IMR-90 (cell line): Measurements from ENCODE around the gene NRF1. TPM values are rescaled to one million over a fixed set of nuclear protein-coding genes. Genes with fewer than 3 reads are reported as not detected.

ENCODE experiments used
- ATAC-seq: fragments of 200-7000 bp; cut with Tn5 transposase; 2 replicates; pipeline ENCODE4 v1.9.1; 2020; ENCODE audit warnings: low read depth, mild to moderate bottlenecking, moderate library complexity
- BruUV-seq: library from RNA; stranded (reverse); fragments of 400-500 nt; replicated peaks from 2 replicates; lab custom pipeline; 2021; lab: Mats Ljungman, UMichigan
- CTCF ChIA-PET: fragments of 300-600 bp; formaldehyde crosslinking; extraction: SDS; loops from one replicate; lab custom pipeline; 2021; ENCODE audit warnings: antibody characterized with exemption; lab: Yijun Ruan, JAX
- POLR2A ChIA-PET: fragments of 300-600 bp; sonication (Branson Sonifier 250); formaldehyde crosslinking; loops from one replicate; lab custom pipeline; 2022; ENCODE audit warnings: antibody characterized with exemption; ENCODE audit not compliant: unreplicated experiment; lab: Charles Lee
- DNase-seq: peaks from one replicate; pipeline ENCODE4 v3.0.0; 2013
- H2AFZ ChIP-seq: replicated peaks from 2 replicates; pipeline ENCODE3; 2013; ENCODE audit warnings: low read length, mild to moderate bottlenecking; ENCODE audit not compliant: poor library complexity
- H2AK5ac ChIP-seq: 2 replicates; pipeline ENCODE4 v1.6.1; 2013; ENCODE audit warnings: low read depth, low read length, inconsistent platforms
- H2AK9ac ChIP-seq: replicated peaks from 2 replicates; pipeline ENCODE3; 2013; ENCODE audit warnings: mild to moderate bottlenecking, low read depth, low read length, moderate library complexity; ENCODE audit not compliant: poor library complexity
- H2BK120ac ChIP-seq: 2 replicates; pipeline ENCODE4 v1.6.1; 2013; ENCODE audit warnings: low read depth, low read length, inconsistent platforms
- H2BK15ac ChIP-seq: 3 replicates; pipeline ENCODE4 v1.6.1; 2013; ENCODE audit warnings: low read depth, low read length, inconsistent platforms
- H2BK20ac ChIP-seq: 2 replicates; pipeline ENCODE4 v1.6.1; 2013; ENCODE audit warnings: low read depth, mild to moderate bottlenecking, inconsistent platforms, low read length, moderate library complexity
- H2BK5ac ChIP-seq: 2 replicates; pipeline ENCODE4 v1.6.1; 2013; ENCODE audit warnings: mild to moderate bottlenecking, low read depth, low read length, inconsistent platforms; ENCODE audit not compliant: poor library complexity, severe bottlenecking
- H3K14ac ChIP-seq: replicated peaks from 2 replicates; pipeline ENCODE4 v1.6.1; 2013; ENCODE audit warnings: low read depth, low read length, inconsistent platforms
- H3K18ac ChIP-seq: 2 replicates; pipeline ENCODE4 v1.6.1; 2013; ENCODE audit warnings: low read depth, low read length, control low read depth
- H3K23ac ChIP-seq: 2 replicates; pipeline ENCODE4 v1.6.1; 2013; ENCODE audit warnings: low read depth, low read length, inconsistent platforms
- H3K27ac ChIP-seq: 2 replicates; pipeline ENCODE4 v1.5.1; 2013; ENCODE audit warnings: mild to moderate bottlenecking, control low read depth, low read length; ENCODE audit not compliant: insufficient read depth
- H3K27me3 ChIP-seq: 2 replicates; pipeline ENCODE4 v1.6.1; 2013; ENCODE audit warnings: low read length; ENCODE audit not compliant: control insufficient read depth, insufficient read depth
- H3K36me3 ChIP-seq: 2 replicates; pipeline ENCODE4 v1.6.1; 2013; ENCODE audit warnings: low read length, mixed read lengths; ENCODE audit not compliant: control insufficient read depth, insufficient read depth
- H3K4ac ChIP-seq: 2 replicates; pipeline ENCODE4 v1.6.1; 2013; ENCODE audit warnings: low read depth, low read length, inconsistent platforms
- H3K4me1 ChIP-seq: 2 replicates; pipeline ENCODE4 v1.6.1; 2013; ENCODE audit warnings: low read length, mixed read lengths; ENCODE audit not compliant: control insufficient read depth, insufficient read depth
- H3K4me2 ChIP-seq: 2 replicates; pipeline ENCODE4 v1.6.1; 2013; ENCODE audit warnings: low read depth, mild to moderate bottlenecking, control low read depth, low read length, moderate library complexity
- H3K4me3 ChIP-seq: 2 replicates; pipeline ENCODE4 v1.5.1; 2013; ENCODE audit warnings: low read depth, mild to moderate bottlenecking, control low read depth, low read length, moderate library complexity; ENCODE audit not compliant: insufficient read depth
- H3K56ac ChIP-seq: 2 replicates; pipeline ENCODE4 v1.6.1; 2013; ENCODE audit warnings: low read length, inconsistent platforms; ENCODE audit not compliant: insufficient read depth; ENCODE audit errors: extremely low read depth
- H3K79me1 ChIP-seq, 2 experiments: 2 replicates each; pipeline ENCODE4 v1.6.1; 2013; ENCODE audit warnings: low read length in 2 of 2, inconsistent platforms in 1 of 2, low read depth in 1 of 2
- H3K9ac ChIP-seq: 2 replicates; pipeline ENCODE4 v1.6.1; 2013; ENCODE audit warnings: low read depth, low read length, control low read depth
- H3K9me1 ChIP-seq: 2 replicates; pipeline ENCODE4 v1.6.1; 2013; ENCODE audit warnings: low read length, inconsistent platforms; ENCODE audit not compliant: insufficient read depth
- H3K9me3 ChIP-seq: 2 replicates; pipeline ENCODE4 v1.6.1; 2013; ENCODE audit warnings: low read length; ENCODE audit not compliant: control insufficient read depth, insufficient read depth
- H4K20me1 ChIP-seq: 2 replicates; pipeline ENCODE4 v1.6.1; 2013; ENCODE audit warnings: low read length, inconsistent platforms; ENCODE audit not compliant: insufficient read depth
- H4K5ac ChIP-seq: 2 replicates; pipeline ENCODE4 v1.6.1; 2013; ENCODE audit warnings: mild to moderate bottlenecking, low read depth, low read length, control low read depth
- H4K8ac ChIP-seq, 2 experiments: 2 replicates each; pipeline ENCODE4 v1.6.1; 2013; ENCODE audit warnings: low read depth in 2 of 2, low read length in 2 of 2, control low read depth in 1 of 2, inconsistent platforms in 1 of 2
- H4K91ac ChIP-seq: 2 replicates; pipeline ENCODE4 v1.6.1; 2013; ENCODE audit warnings: low read depth, low read length, inconsistent platforms; ENCODE audit not compliant: insufficient read depth
- BHLHE40 ChIP-seq: fragments of 150-350 bp; IDR thresholded peaks from 2 replicates; pipeline ENCODE4 v1.6.1; 2016; ENCODE audit warnings: mild to moderate bottlenecking, low read depth, low read length
- MAZ ChIP-seq: IDR thresholded peaks from 2 replicates; pipeline ENCODE4 v1.6.1; 2012; ENCODE audit warnings: low read depth, mild to moderate bottlenecking, low read length, improper control_type of control experiment, moderate library complexity, borderline replicate concordance
- NFE2L2 ChIP-seq: fragments of 150-350 bp; IDR thresholded peaks from 2 replicates; pipeline ENCODE4 v1.6.1; 2016; ENCODE audit warnings: low read depth, mild to moderate bottlenecking, low read length
- RAD21 ChIP-seq: IDR thresholded peaks from 2 replicates; pipeline ENCODE4 v1.6.1; 2012; ENCODE audit warnings: low read length, improper control_type of control experiment
- RCOR1 ChIP-seq: IDR thresholded peaks from 2 replicates; pipeline ENCODE4 v1.6.1; 2012; ENCODE audit warnings: mild to moderate bottlenecking, low read length, improper control_type of control experiment; ENCODE audit not compliant: insufficient replicate concordance
- SMC3 ChIP-seq: fragments of 150-350 bp; IDR thresholded peaks from 2 replicates; pipeline ENCODE4 v1.6.1; 2016; ENCODE audit warnings: low read depth, mild to moderate bottlenecking, antibody characterized with exemption, low read length, moderate library complexity
- WGBS, 2 experiments: methylation state at CpG; one replicate each; pipeline versions ENCODE4 v1.1.5 to v1.1.7; 2013; ENCODE audit warnings: missing lambda C conversion rate in 2 of 2; ENCODE audit not compliant: insufficient read length in 1 of 2; ENCODE audit errors: extremely low coverage in 2 of 2; 5-methylcytosine and 5-hydroxymethylcytosine counted together
- dilution Hi-C: fragments of 300-500 bp; cut with HindIII; formaldehyde crosslinking; loops from one replicate; pipeline ENCODE4 v1.14.3; 2018; ENCODE audit warnings: low sequenced_read_pairs; ENCODE audit not compliant: unreplicated experiment
- in situ Hi-C: fragments of 300-500 bp; cut with MboI; formaldehyde crosslinking; loops from 3 replicates; pipeline ENCODE4 v1.14.3; 2019; ENCODE audit warnings: low sequenced_read_pairs, inconsistent platforms, mixed read lengths
- intact Hi-C: fragments of 100-400 bp; cut with micrococcal nuclease; formaldehyde crosslinking; loops from 2 replicates; pipeline ENCODE4 v1.10.0; 2022
- polyA plus RNA-seq, 3 experiments: library from polyadenylated mRNA; depleted of rRNA; stranded (reverse); fragments of >200 nt; gene quantifications; 2 replicates each; pipeline ENCODE4 v1.2.3, GENCODE V29; 2012; ENCODE audit warnings: low replicate concordance in 1 of 3
- total RNA-seq: library from RNA; depleted of rRNA; stranded (reverse); fragments of >200 nt; gene quantifications from 2 replicates; pipeline ENCODE4 v1.2.3, GENCODE V29; 2012

Gene NRF1
- total and polyA plus RNA-seq, 2 of the 4 experiments (the other 2 are of a cell fraction) = 11.4 to 15.8 TPM

DNA sequence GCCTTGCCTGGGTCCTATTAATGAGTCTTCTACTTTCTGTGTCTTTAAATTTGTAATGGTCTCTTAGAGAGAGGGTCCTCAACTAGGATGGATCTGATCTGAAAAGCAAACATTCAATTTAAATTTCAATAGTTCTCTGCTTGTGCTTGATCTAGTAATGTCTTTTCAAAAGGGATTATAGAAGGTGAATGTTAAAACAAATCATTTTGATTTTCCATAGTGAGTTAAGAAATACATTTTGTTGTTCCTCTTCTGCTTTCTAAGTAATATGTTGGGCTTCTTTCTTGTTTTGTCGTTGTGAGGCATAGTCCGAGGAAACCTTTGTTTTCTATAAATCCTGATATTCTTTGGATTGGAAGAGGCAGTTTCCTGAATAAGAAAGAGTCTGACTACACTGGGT is 18.8 kb downstream of the NRF1 start:
- Histone ChIP-seq H4K5ac (no peak overlapping the region), H4K20me1 (peaks cover 23% of the 10 kb centered on the region), H2AFZ (no peak overlapping the region), H3K4me1 (no peaks in the 10 kb centered on the region), H4K91ac (no peak overlapping the region), H4K8ac (no peak overlapping the region), H3K36me3 (no peaks in the 10 kb centered on the region), H2AK5ac (no peak overlapping the region), H3K27me3 (no peaks in the 10 kb centered on the region), H3K56ac (no peak overlapping the region), H3K9ac (no peak overlapping the region), H3K23ac (no peak overlapping the region), H3K9me3 (no peaks in the 10 kb centered on the region), H3K4me2 (no peak overlapping the region), H2AK9ac (no peak overlapping the region), H2BK20ac (no peak overlapping the region), H3K14ac (no peak overlapping the region), H2BK5ac (no peak overlapping the region), H2BK15ac (no peak overlapping the region), H3K4me3 (no peak overlapping the region), H3K27ac (no peak overlapping the region), H2BK120ac (no peak overlapping the region), H3K4ac (no peak overlapping the region), H3K18ac (no peak overlapping the region), H3K9me1 (0 out of 2 replicates have a peak, but pooled peaks cover 4% of the 10 kb centered on the region), H3K79me1 (peaks cover 33 to 54% of the 10 kb centered on the region in 2 experiments)
- ChIA-PET CTCF (interaction anchor here (0.6 to 1.0 kb wide), 4 partner anchors 34 to 434 kb away, joined by 3 to 14 read pairs (median 5); no protein-coding TSS in a partner anchor), POLR2A (no interaction called here)
- no peak for ATAC-seq
- no peak for DNase-seq
- TF ChIP-seq NFE2L2 = no peak
- no peak for TF ChIP-seq RCOR1
- TF ChIP-seq RAD21 = no peak
- no peak for TF ChIP-seq BHLHE40
- TF ChIP-seq SMC3 = no peak
- TF ChIP-seq MAZ = no peak
- WGBS, 2 experiments = no CpG with 5 or more reads among the region's 2 CpGs
- no TSS peak for BruUV-seq
- intact Hi-C loops = no loop called here
- in situ Hi-C loops = no loop called here
- dilution Hi-C loops = no loop called here
